Erythroblast (primary cell): ENCODE data around the gene TNIK.

Experiments
- GATA1 ChIP-seq: IDR thresholded peaks from 2 replicates; pipeline ENCODE4 v1.6.1; 2011; ENCODE audit warnings: low read depth, mild to moderate bottlenecking, control low read depth, low read length, moderate library complexity
- POLR2A ChIP-seq: IDR thresholded peaks from 2 replicates; pipeline ENCODE4 v1.6.1; 2011; ENCODE audit warnings: mild to moderate bottlenecking, low read length

DNA sequence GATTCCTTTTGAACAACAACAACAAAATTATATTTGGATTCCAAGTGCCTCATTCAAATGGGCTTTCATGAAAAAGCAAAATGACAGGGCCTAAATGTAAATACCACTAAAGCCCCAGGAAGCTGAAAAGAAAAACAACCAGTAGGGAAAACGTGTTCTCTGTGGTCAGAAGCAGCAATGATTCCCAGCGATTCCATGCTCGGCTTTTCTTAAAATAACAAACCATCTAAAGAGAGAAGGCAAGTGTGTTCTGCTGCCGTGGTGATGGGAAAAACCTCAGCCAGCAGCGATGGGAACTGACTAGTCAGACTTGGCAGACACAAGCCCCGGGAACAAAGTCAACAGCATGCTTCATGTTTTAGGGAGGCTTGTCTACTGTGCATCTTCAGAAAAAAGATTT, 153.6 kb downstream of the TNIK start:
- no peak for TF ChIP-seq POLR2A
- TF ChIP-seq GATA1: no peak
